GM18867 (cell line): Measurements from ENCODE around the gene ARHGAP4.

Source experiments
- ATAC-seq: cut with Tn5 transposase; IDR thresholded peaks from one replicate; pipeline ENCODE4 v1.9.1; 2021; ENCODE audit warnings: mild to moderate bottlenecking, moderate library complexity; ENCODE audit not compliant: unreplicated experiment

Gene ARHGAP4

GRCh38 chrX:153884136-153884535, 41.9 kb downstream of the ARHGAP4 start:
- ATAC-seq: no peak

GRCh38 chrX:153883163-153883843, 42.8 kb downstream of the ARHGAP4 start:
- ATAC-seq: no peak

- no peak for ATAC-seq
Measured at GRCh38 chrX:153882557-153882956, 43.5 kb downstream of the ARHGAP4 start.

GRCh38 chrX:153882086-153882498, 44.0 kb downstream of the ARHGAP4 start:
- ATAC-seq: no peak

- ATAC-seq: no peak
Measured at GRCh38 chrX:153881281-153881680, 44.8 kb downstream of the ARHGAP4 start.

- ATAC-seq: no peak
Measured at GRCh38 chrX:153880440-153880815, 45.6 kb downstream of the ARHGAP4 start.

- no peak for ATAC-seq
Measured at GRCh38 chrX:153879741-153880439, 46.2 kb downstream of the ARHGAP4 start.

- no peak for ATAC-seq
Measured at GRCh38 chrX:153878969-153879653, 47.0 kb downstream of the ARHGAP4 start.

- ATAC-seq: no peak
Measured at GRCh38 chrX:153878345-153878744, 47.7 kb downstream of the ARHGAP4 start.

GRCh38 chrX:153877571-153878261, 48.3 kb downstream of the ARHGAP4 start:
- no peak for ATAC-seq

GRCh38 chrX:153876112-153876491, 50.0 kb downstream of the ARHGAP4 start:
- ATAC-seq: no peak

- ATAC-seq: no peak
Measured at GRCh38 chrX:153875391-153876111, 50.5 kb downstream of the ARHGAP4 start.

GRCh38 chrX:153874366-153875125, 51.5 kb downstream of the ARHGAP4 start:
- no peak for ATAC-seq

- ATAC-seq: no peak
Measured at GRCh38 chrX:153874085-153874365, 52.0 kb downstream of the ARHGAP4 start.

- ATAC-seq: no peak
Measured at GRCh38 chrX:153873282-153874084, 52.6 kb downstream of the ARHGAP4 start.

GRCh38 chrX:153871946-153872878, 53.9 kb downstream of the ARHGAP4 start:
- no peak for ATAC-seq

GRCh38 chrX:153871451-153871850, 54.6 kb downstream of the ARHGAP4 start:
- no peak for ATAC-seq

- ATAC-seq: no peak
Measured at GRCh38 chrX:153870791-153871360, 55.2 kb downstream of the ARHGAP4 start.
